NT2/D1 (cell line): ENCODE results near the gene ALDH3B2.

Experiments used
- SUZ12 ChIP-seq: IDR thresholded peaks from 2 replicates; pipeline ENCODE4 v1.6.1; 2011; ENCODE audit not compliant: insufficient read length, insufficient read depth; ENCODE audit errors: extremely low read depth
- YY1 ChIP-seq: IDR thresholded peaks from 2 replicates; pipeline ENCODE4 v1.6.1; 2011; ENCODE audit not compliant: insufficient read length, insufficient read depth
- ZNF274 ChIP-seq: IDR thresholded peaks from 2 replicates; pipeline ENCODE4 v1.6.1; 2011; ENCODE audit warnings: mild to moderate bottlenecking, low read depth, low read length

GRCh38 chr11:67700548-67701262, 26.3 kb upstream of the ALDH3B2 start:
- TF ChIP-seq ZNF274 (no peak), YY1 (no peak), SUZ12 (no peak)
